Left ventricle myocardium superior (tissue), 1 donor: ENCODE results near the gene PLEKHS1. TPM values are rescaled to one million over a fixed set of nuclear protein-coding genes. Genes with fewer than 3 reads are reported as not detected.

Source experiments
- microRNA-seq: library from miRNA; unstranded; fragments of <30 nt; microRNA quantifications from one replicate; pipeline ENCODE4 v1.2.0, GENCODE V29; 2020; ENCODE audit warnings: borderline number of aligned reads
- total RNA-seq: library from RNA; stranded (reverse); fragmentation: NEBNext Ultra II Directional; extraction: Animal tissue kit (Norgen Biotek cat#: 25700); gene quantifications from one replicate; pipeline ENCODE4 v1.2.1, GENCODE V29; 2021
- donor health status: DM: no; HTN: yes; CAD: no; lungs with severe emphysema.

Gene PLEKHS1
- total RNA-seq, 1 donor from 2014 or later = not detected

Small RNA genes within 50 kb of the gene (microRNA-seq; reads per million reads assigned to microRNA genes)
- gene MIR4483 = not detected

Other genes with a start within 250 kb of the PLEKHS1 start
- gene HABP2, start 198.6 kb upstream of the PLEKHS1 start, total RNA-seq = not detected
- gene NRAP, start 87.6 kb upstream of the PLEKHS1 start, total RNA-seq = 826 TPM
- 15.5 TPM for gene CASP7, start 71.8 kb upstream of the PLEKHS1 start, total RNA-seq
- gene DCLRE1A, start 102.4 kb downstream of the PLEKHS1 start, total RNA-seq = 6.3 TPM
- 76.9 TPM for gene NHLRC2, start 103.0 kb downstream of the PLEKHS1 start, total RNA-seq